HG03442 (cell line): ENCODE measurements around the gene INSYN1.

Source experiments
- ATAC-seq: cut with Tn5 transposase; IDR thresholded peaks from one replicate; pipeline ENCODE4 v1.9.1; 2021; ENCODE audit warnings: mild to moderate bottlenecking, moderate library complexity; ENCODE audit not compliant: unreplicated experiment

The INSYN1 gene

GRCh38 chr15:73779974-73780373 lies 26.8 kb upstream of the INSYN1 start:
- ATAC-seq: no peak

GRCh38 chr15:73777741-73778140 lies 24.6 kb upstream of the INSYN1 start:
- no peak for ATAC-seq

GRCh38 chr15:73773428-73773827 lies 20.3 kb upstream of the INSYN1 start:
- no peak for ATAC-seq

- ATAC-seq: no peak
Measured at GRCh38 chr15:73771385-73772045, 18.4 kb upstream of the INSYN1 start.

GRCh38 chr15:73770050-73770449 lies 16.9 kb upstream of the INSYN1 start:
- no peak for ATAC-seq

- ATAC-seq: no peak
Measured at GRCh38 chr15:73767806-73768501, 14.8 kb upstream of the INSYN1 start.

- no peak for ATAC-seq
Measured at GRCh38 chr15:73766598-73766997, 13.4 kb upstream of the INSYN1 start.

GRCh38 chr15:73765778-73766177 lies 12.6 kb upstream of the INSYN1 start:
- ATAC-seq: no peak

GRCh38 chr15:73763931-73764330 lies 10.8 kb upstream of the INSYN1 start:
- ATAC-seq: no peak

- no peak for ATAC-seq
Measured at GRCh38 chr15:73760330-73761329, 7.5 kb upstream of the INSYN1 start.

- ATAC-seq: no peak
Measured at GRCh38 chr15:73758461-73758860, 5.3 kb upstream of the INSYN1 start.

- ATAC-seq: no peak
Measured at GRCh38 chr15:73757571-73757970, 4.4 kb upstream of the INSYN1 start.

- ATAC-seq: no peak
Measured at GRCh38 chr15:73756947-73757513, 3.9 kb upstream of the INSYN1 start.

- ATAC-seq: no peak
Measured at GRCh38 chr15:73756390-73756789, 3.2 kb upstream of the INSYN1 start.

GRCh38 chr15:73755946-73756345 lies 2.8 kb upstream of the INSYN1 start:
- ATAC-seq: no peak

GRCh38 chr15:73755481-73755880 lies 2.3 kb upstream of the INSYN1 start:
- no peak for ATAC-seq

GRCh38 chr15:73754461-73754860 lies 1.3 kb upstream of the INSYN1 start:
- no peak for ATAC-seq

GRCh38 chr15:73752806-73753193 lies 351 bp downstream of the INSYN1 start:
- no peak for ATAC-seq

- no peak for ATAC-seq
Measured at GRCh38 chr15:73751899-73752805, 999 bp downstream of the INSYN1 start.

- ATAC-seq: no peak
Measured at GRCh38 chr15:73751511-73751898, 1.6 kb downstream of the INSYN1 start.
